ENCODE results near the gene TRAPPC10. TPM values are rescaled to one million over a fixed set of nuclear protein-coding genes. Genes with fewer than 3 reads are reported as not detected.
"Not testable (repeated sequence)": the region's sequence is repeated elsewhere in the genome, so short reads cannot be mapped to it uniquely, and the experiment has no call there.

TRAPPC10 gene
- total and polyA plus RNA-seq, 2 of the 8 experiments (the other 6 are each of a cell fraction or from before 2014, with no cell fraction given), result 18.5 to 29.8 TPM

DNA sequence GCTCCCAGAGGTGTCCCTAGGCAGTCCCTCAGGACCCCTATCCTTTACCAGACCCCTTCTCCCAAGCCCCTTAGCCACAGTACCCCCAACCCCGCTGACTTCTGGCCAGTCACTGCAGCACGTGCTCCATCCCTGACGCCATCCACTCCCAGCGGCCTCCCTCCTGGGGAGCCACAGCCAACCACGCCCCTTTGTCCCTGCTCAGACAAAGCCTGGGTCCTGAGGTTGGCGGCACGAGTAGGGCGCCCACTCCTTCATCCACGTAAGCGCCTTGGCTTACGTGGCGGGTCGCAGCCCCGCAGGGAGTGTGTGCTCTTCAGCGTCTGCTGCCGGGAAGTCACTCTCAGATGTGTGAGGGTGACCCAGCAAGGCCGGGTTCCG lies 128.4 kb downstream of the TRAPPC10 start:
- H3K4me2 ChIP-seq (ENCODE audit: insufficient read depth in 1 of 2, low read depth in 2 of 2, low read length in 2 of 2); H3K27ac ChIP-seq (ENCODE audit: low read depth, low read length); H2BK15ac ChIP-seq (ENCODE audit: low read length); H3K9ac ChIP-seq (replicated peaks in 1 of 4; ENCODE audit: extremely low read depth in 1 of 4, low read depth in 3 of 4, low read length in 3 of 4); H3K9me3 ChIP-seq (ENCODE audit: insufficient read depth in 2 of 2, low read depth in 1 of 2, low read length in 1 of 2); H4K8ac ChIP-seq (ENCODE audit: extremely low read depth, insufficient read depth, low read length); H2BK5ac ChIP-seq (ENCODE audit: low read depth, low read length); FAIRE-seq; H2BK12ac ChIP-seq (ENCODE audit: low read depth, low read length); H3K79me1 ChIP-seq (ENCODE audit: low read depth, low read length); H3K56ac ChIP-seq (replicated peaks; ENCODE audit: insufficient read length, low read depth, low read length); DNase-seq (ENCODE audit: low read depth in 1 of 2, low spot score in 2 of 2); H3K4me1 ChIP-seq (replicated peaks in 1 of 4; ENCODE audit: control insufficient read depth in 3 of 4, insufficient read depth in 4 of 4, low read length in 3 of 4); H3K23me2 ChIP-seq (ENCODE audit: low read depth, low read length); H4K5ac ChIP-seq (ENCODE audit: insufficient read length, low read depth, low read length); H3K18ac ChIP-seq (ENCODE audit: extremely low read depth, low read length); CTCF ChIA-PET (ENCODE audit: partially characterized antibody); H2BK20ac ChIP-seq (ENCODE audit: low read length); H3K14ac ChIP-seq (ENCODE audit: insufficient read length); H2AK5ac ChIP-seq (ENCODE audit: low read depth, low read length); H3K36me3 ChIP-seq (ENCODE audit: control insufficient read depth in 2 of 4, insufficient read depth in 4 of 4, low read length in 3 of 4); H3K27me3 ChIP-seq (replicated peaks in 1 of 4; ENCODE audit: control insufficient read depth in 3 of 4, extremely low read depth in 1 of 4, insufficient read depth in 3 of 4, low read length in 3 of 4); H3K23ac ChIP-seq (ENCODE audit: insufficient read length); H4K91ac ChIP-seq (replicated peaks; ENCODE audit: insufficient read length, low read length); H3K4ac ChIP-seq (replicated peaks; ENCODE audit: insufficient read length, low read depth, low read length); H4K20me1 ChIP-seq (replicated peaks in 1 of 2; ENCODE audit: control insufficient read depth in 1 of 2, insufficient read depth in 2 of 2, low read length in 2 of 2); POLR2A ChIA-PET (ENCODE audit: partially characterized antibody); H3K4me3 ChIP-seq (ENCODE audit: extremely low read depth in 1 of 4, insufficient read depth in 2 of 4, low read depth in 3 of 4, low read length in 4 of 4); H2AFZ ChIP-seq (ENCODE audit: low read length); H3K79me2 ChIP-seq (ENCODE audit: control insufficient read depth in 1 of 2, insufficient read depth in 2 of 2, low read length in 2 of 2); H2BK120ac ChIP-seq (replicated peaks; ENCODE audit: low read depth, low read length): not testable (repeated sequence)
- no CpG with 5 or more reads among the region's 18 CpGs for WGBS, 2 experiments (ENCODE audit: extremely low coverage in 1 of 2, insufficient coverage in 1 of 2, insufficient read length in 1 of 2, insufficient replicate concordance in 2 of 2, low coverage in 1 of 2, low lambda C conversion rate in 2 of 2, missing lambda C conversion rate in 1 of 2)

DNA sequence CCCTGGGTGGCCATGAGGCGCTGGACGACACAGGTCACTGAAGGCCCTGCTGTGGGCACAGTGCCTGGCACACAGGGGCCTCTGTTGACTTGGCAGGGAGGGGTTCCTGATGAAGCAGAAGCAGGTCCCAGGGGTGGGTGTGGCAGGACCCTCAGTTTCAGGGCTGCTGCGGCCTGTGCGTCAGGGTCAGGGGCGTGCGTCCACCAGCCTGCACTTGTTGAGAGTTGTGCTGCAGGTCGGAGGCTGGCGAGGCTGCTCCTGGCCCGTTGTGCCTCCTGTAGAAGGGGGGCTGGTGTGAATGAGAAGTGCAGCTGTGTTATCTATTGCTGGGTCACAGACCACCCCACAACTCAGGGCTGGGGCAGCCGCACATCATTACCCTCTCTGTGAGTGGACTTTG lies 130.4 kb downstream of the TRAPPC10 start:
- H2BK20ac ChIP-seq (ENCODE audit: low read length); H4K8ac ChIP-seq (ENCODE audit: extremely low read depth, insufficient read depth, low read length); H3K18ac ChIP-seq (ENCODE audit: extremely low read depth, low read length); H2BK15ac ChIP-seq (ENCODE audit: low read length); H3K14ac ChIP-seq (ENCODE audit: insufficient read length); H3K9me3 ChIP-seq (ENCODE audit: insufficient read depth in 2 of 2, low read depth in 1 of 2, low read length in 1 of 2); DNase-seq (ENCODE audit: low read depth in 1 of 2, low spot score in 2 of 2); H4K5ac ChIP-seq (ENCODE audit: insufficient read length, low read depth, low read length); H3K23ac ChIP-seq (ENCODE audit: insufficient read length); H3K79me2 ChIP-seq (ENCODE audit: control insufficient read depth in 1 of 2, insufficient read depth in 2 of 2, low read length in 2 of 2); H3K4me2 ChIP-seq (ENCODE audit: insufficient read depth in 1 of 2, low read depth in 2 of 2, low read length in 2 of 2); POLR2A ChIA-PET (ENCODE audit: partially characterized antibody); H3K79me1 ChIP-seq (ENCODE audit: low read depth, low read length); H2BK12ac ChIP-seq (ENCODE audit: low read depth, low read length); H3K23me2 ChIP-seq (ENCODE audit: low read depth, low read length); H2BK120ac ChIP-seq (replicated peaks; ENCODE audit: low read depth, low read length); CTCF ChIA-PET (ENCODE audit: partially characterized antibody); H2AK5ac ChIP-seq (ENCODE audit: low read depth, low read length); H3K36me3 ChIP-seq (ENCODE audit: control insufficient read depth in 2 of 4, insufficient read depth in 4 of 4, low read length in 3 of 4); H3K27me3 ChIP-seq (replicated peaks in 1 of 4; ENCODE audit: control insufficient read depth in 3 of 4, extremely low read depth in 1 of 4, insufficient read depth in 3 of 4, low read length in 3 of 4); H3K4ac ChIP-seq (replicated peaks; ENCODE audit: insufficient read length, low read depth, low read length); H4K91ac ChIP-seq (replicated peaks; ENCODE audit: insufficient read length, low read length); H2BK5ac ChIP-seq (ENCODE audit: low read depth, low read length); H2AFZ ChIP-seq (ENCODE audit: low read length); H3K4me3 ChIP-seq (ENCODE audit: extremely low read depth in 1 of 4, insufficient read depth in 2 of 4, low read depth in 3 of 4, low read length in 4 of 4); H3K4me1 ChIP-seq (replicated peaks in 1 of 4; ENCODE audit: control insufficient read depth in 3 of 4, insufficient read depth in 4 of 4, low read length in 3 of 4); H3K9ac ChIP-seq (replicated peaks in 1 of 4; ENCODE audit: extremely low read depth in 1 of 4, low read depth in 3 of 4, low read length in 3 of 4); H3K56ac ChIP-seq (replicated peaks; ENCODE audit: insufficient read length, low read depth, low read length); FAIRE-seq; H4K20me1 ChIP-seq (replicated peaks in 1 of 2; ENCODE audit: control insufficient read depth in 1 of 2, insufficient read depth in 2 of 2, low read length in 2 of 2); H3K27ac ChIP-seq (ENCODE audit: low read depth, low read length): not testable (repeated sequence)
- WGBS, 2 experiments (ENCODE audit: extremely low coverage in 1 of 2, insufficient coverage in 1 of 2, insufficient read length in 1 of 2, insufficient replicate concordance in 2 of 2, low coverage in 1 of 2, low lambda C conversion rate in 2 of 2, missing lambda C conversion rate in 1 of 2), result no CpG with 5 or more reads among the region's 10 CpGs
